SU-DHL-6 (cell line): ENCODE results near the gene RUVBL1.

ENCODE experiments used
- H2AFZ ChIP-seq: fragments of 200-600 bp; sonication (generic); 2 replicates; pipeline ENCODE4 v1.6.1; 2014; ENCODE audit warnings: low read depth, mild to moderate bottlenecking, moderate library complexity, mixed read lengths, antibody characterized with exemption, low read length; ENCODE audit not compliant: severe bottlenecking
- H3F3A ChIP-seq: fragments of 200-600 bp; shearing (Covaris generic); 2 replicates; pipeline ENCODE4 v1.6.0; 2016; ENCODE audit warnings: antibody characterized with exemption, mild to moderate bottlenecking; ENCODE audit not compliant: insufficient read depth
- H3K27ac ChIP-seq: fragments of 200-600 bp; sonication (generic); 2 replicates; pipeline ENCODE4 v1.5.1; 2016; ENCODE audit warnings: low read depth, mild to moderate bottlenecking, low read length, moderate library complexity, mixed read lengths
- H3K27me3 ChIP-seq: fragments of 200-600 bp; sonication (generic), shearing (Covaris generic); 2 replicates; pipeline ENCODE4 v1.6.0; 2014; ENCODE audit warnings: mild to moderate bottlenecking, low read length
- H3K36me3 ChIP-seq: fragments of 200-600 bp; sonication (generic); 2 replicates; pipeline ENCODE4 v1.6.1; 2014; ENCODE audit warnings: mild to moderate bottlenecking, low read length, mixed read lengths
- H3K4me2 ChIP-seq: fragments of 300-600, 200-600 bp; shearing (Covaris generic), sonication (generic); 2 replicates; pipeline ENCODE4 v1.6.0; 2014; ENCODE audit warnings: low read length, low read depth, mild to moderate bottlenecking; ENCODE audit not compliant: poor library complexity, severe bottlenecking
- H3K4me3 ChIP-seq: fragments of 200-600 bp; sonication (generic); 2 replicates; pipeline ENCODE4 v1.5.1; 2014; ENCODE audit warnings: antibody characterized with exemption, low read length, mild to moderate bottlenecking, mixed read lengths; ENCODE audit not compliant: insufficient read depth, poor library complexity, severe bottlenecking
- H3K79me2 ChIP-seq: fragments of 200-600 bp; sonication (generic); 2 replicates; pipeline ENCODE4 v1.6.1; 2014; ENCODE audit warnings: mild to moderate bottlenecking, low read length, moderate library complexity; ENCODE audit not compliant: insufficient read depth
- H3K9ac ChIP-seq: fragments of 200-600 bp; sonication (generic); 2 replicates; pipeline ENCODE4 v1.7.0; 2014; ENCODE audit warnings: mild to moderate bottlenecking, low read length
- H3K9me2 ChIP-seq: fragments of 200-600 bp; sonication (generic); replicated peaks from 2 replicates; pipeline ENCODE4 v1.6.1; 2014; ENCODE audit warnings: low read length; ENCODE audit not compliant: insufficient read depth
- H3K9me3 ChIP-seq: fragments of 200-600 bp; sonication (generic); 2 replicates; pipeline ENCODE4 v1.6.1; 2014; ENCODE audit warnings: low read length, mixed read lengths; ENCODE audit not compliant: insufficient read depth
- H4K20me1 ChIP-seq: fragments of 200-600 bp; sonication (generic); 2 replicates; pipeline ENCODE4 v1.6.1; 2014; ENCODE audit warnings: low read depth, mild to moderate bottlenecking, antibody characterized with exemption, low read length, moderate library complexity, mixed read lengths
- EZH2phosphoT487 ChIP-seq: fragments of 200-600 bp; sonication (generic), shearing (Covaris generic); conservative IDR thresholded peaks from 2 replicates; pipeline ENCODE4 v1.6.1; 2018; ENCODE audit warnings: mild to moderate bottlenecking, antibody characterized with exemption, low read length, moderate library complexity, mixed read lengths
- TF ChIP-seq, protein P1 (sequence below): fragments of 200-600 bp; sonication (generic); IDR thresholded peaks from one replicate; pipeline ENCODE4 v1.5.1; 2017; ENCODE audit warnings: antibody characterized with exemption, mild to moderate bottlenecking, low read length, moderate library complexity; ENCODE audit not compliant: insufficient read depth, poor library complexity, severe bottlenecking

RUVBL1 gene

DNA sequence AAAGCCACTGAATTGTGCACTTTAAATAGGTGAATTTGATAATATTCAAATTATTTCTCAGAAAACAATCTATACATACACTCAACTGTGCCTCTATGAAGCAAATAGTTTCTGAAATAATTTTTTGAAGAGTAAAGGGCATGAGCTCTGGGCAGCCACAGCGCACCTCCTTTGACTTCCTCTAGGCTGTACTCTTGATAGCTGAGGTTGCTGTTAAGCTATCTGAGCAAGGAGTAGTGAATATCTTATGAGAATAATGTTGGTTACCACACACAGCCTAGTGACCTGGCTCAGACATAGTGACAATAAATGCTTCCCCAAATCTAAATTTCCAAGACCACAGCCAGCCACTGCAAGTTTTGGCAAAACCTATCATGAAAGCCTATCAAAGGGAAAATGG lies 83.0 kb downstream of the RUVBL1 start:
- no peaks in the 10 kb centered on the region for H3K27me3 ChIP-seq
- H3K79me2 ChIP-seq: no peaks in the 10 kb centered on the region
- H3K36me3 ChIP-seq: no peaks in the 10 kb centered on the region
- H3K9me2 ChIP-seq: no peaks in the 10 kb centered on the region
- no peak overlapping the region for H3K4me2 ChIP-seq
- no peak overlapping the region for H3K4me3 ChIP-seq
- no peak for TF ChIP-seq EZH2phosphoT487
- TF ChIP-seq, protein P1, sequence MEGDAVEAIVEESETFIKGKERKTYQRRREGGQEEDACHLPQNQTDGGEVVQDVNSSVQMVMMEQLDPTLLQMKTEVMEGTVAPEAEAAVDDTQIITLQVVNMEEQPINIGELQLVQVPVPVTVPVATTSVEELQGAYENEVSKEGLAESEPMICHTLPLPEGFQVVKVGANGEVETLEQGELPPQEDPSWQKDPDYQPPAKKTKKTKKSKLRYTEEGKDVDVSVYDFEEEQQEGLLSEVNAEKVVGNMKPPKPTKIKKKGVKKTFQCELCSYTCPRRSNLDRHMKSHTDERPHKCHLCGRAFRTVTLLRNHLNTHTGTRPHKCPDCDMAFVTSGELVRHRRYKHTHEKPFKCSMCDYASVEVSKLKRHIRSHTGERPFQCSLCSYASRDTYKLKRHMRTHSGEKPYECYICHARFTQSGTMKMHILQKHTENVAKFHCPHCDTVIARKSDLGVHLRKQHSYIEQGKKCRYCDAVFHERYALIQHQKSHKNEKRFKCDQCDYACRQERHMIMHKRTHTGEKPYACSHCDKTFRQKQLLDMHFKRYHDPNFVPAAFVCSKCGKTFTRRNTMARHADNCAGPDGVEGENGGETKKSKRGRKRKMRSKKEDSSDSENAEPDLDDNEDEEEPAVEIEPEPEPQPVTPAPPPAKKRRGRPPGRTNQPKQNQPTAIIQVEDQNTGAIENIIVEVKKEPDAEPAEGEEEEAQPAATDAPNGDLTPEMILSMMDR: no peak
- H3K9me3 ChIP-seq: no peaks in the 10 kb centered on the region
- H3F3A ChIP-seq: no peaks in the 10 kb centered on the region
- no peaks in the 10 kb centered on the region for H4K20me1 ChIP-seq
- no peak overlapping the region for H2AFZ ChIP-seq
- no peak overlapping the region for H3K27ac ChIP-seq
- H3K9ac ChIP-seq: no peak overlapping the region

- Histone ChIP-seq H3K36me3 (no peaks in the 10 kb centered on the region), H3K4me2 (no peak overlapping the region), H3K79me2 (no peaks in the 10 kb centered on the region), H3F3A (no peaks in the 10 kb centered on the region), H3K27ac (no peak overlapping the region), H3K9ac (no peak overlapping the region), H3K27me3 (no peaks in the 10 kb centered on the region), H3K9me2 (no peaks in the 10 kb centered on the region), H3K4me3 (no peak overlapping the region), H2AFZ (no peak overlapping the region), H4K20me1 (no peaks in the 10 kb centered on the region), H3K9me3 (no peaks in the 10 kb centered on the region)
- TF ChIP-seq, protein P1: no peak
- no peak for TF ChIP-seq EZH2phosphoT487
These were observed 83.6 kb downstream of the RUVBL1 start for GRCh38 chr3:128040041-128040440.

DNA sequence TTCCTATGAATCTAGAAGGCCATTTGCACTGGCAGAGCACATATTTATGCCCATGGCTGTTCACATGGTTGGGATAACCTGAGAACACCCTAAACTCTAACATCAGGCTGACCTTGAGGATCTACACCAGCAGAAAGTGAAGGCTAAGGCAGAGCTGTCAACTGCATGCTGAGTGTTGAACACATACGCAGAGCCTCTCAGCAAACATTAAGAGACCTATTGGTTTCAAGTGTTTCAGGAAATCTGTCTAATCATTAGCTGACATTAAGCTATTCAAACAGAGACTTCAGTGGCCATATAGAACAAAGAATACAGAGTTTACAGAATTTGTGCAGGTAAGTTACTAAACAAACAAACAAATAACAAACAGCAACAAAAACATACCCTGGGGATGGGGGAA lies 87.5 kb downstream of the RUVBL1 start:
- no peak overlapping the region for H3K27ac ChIP-seq
- no peak overlapping the region for H3K9ac ChIP-seq
- H4K20me1 ChIP-seq: no peaks in the 10 kb centered on the region
- no peaks in the 10 kb centered on the region for H3K36me3 ChIP-seq
- H3K27me3 ChIP-seq: no peaks in the 10 kb centered on the region
- no peak for TF ChIP-seq EZH2phosphoT487
- TF ChIP-seq, protein P1: no peak
- no peak overlapping the region for H2AFZ ChIP-seq
- H3K9me2 ChIP-seq: no peaks in the 10 kb centered on the region
- H3K4me2 ChIP-seq: no peak overlapping the region
- no peak overlapping the region for H3K4me3 ChIP-seq
- no peaks in the 10 kb centered on the region for H3K79me2 ChIP-seq
- no peaks in the 10 kb centered on the region for H3F3A ChIP-seq
- H3K9me3 ChIP-seq: no peaks in the 10 kb centered on the region

DNA sequence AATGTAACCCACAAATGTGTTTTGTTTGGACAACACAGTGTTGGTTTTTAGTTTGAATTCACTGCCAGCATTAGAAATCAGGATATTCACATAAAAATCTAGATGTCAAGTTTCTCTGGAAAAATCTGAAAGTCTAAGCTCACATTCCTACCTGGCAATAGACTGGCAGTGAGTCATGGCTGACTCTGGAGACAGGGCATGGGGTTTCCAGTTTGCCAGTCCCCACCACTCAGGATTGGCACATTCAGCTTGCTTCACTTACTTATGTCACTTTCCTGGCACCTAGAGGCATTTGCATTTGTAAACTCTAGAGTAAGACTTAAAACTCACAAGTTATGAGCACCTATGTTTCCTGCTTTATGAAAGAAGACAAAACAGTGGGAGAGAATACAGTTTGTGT lies 90.5 kb downstream of the RUVBL1 start:
- no peaks in the 10 kb centered on the region for H3F3A ChIP-seq
- no peaks in the 10 kb centered on the region for H3K9me2 ChIP-seq
- H3K4me3 ChIP-seq: no peak overlapping the region
- TF ChIP-seq EZH2phosphoT487: no peak
- TF ChIP-seq, protein P1: no peak
- H3K27ac ChIP-seq: no peak overlapping the region
- no peaks in the 10 kb centered on the region for H3K27me3 ChIP-seq
- H3K36me3 ChIP-seq: no peaks in the 10 kb centered on the region
- no peaks in the 10 kb centered on the region for H3K79me2 ChIP-seq
- no peak overlapping the region for H3K4me2 ChIP-seq
- H4K20me1 ChIP-seq: no peaks in the 10 kb centered on the region
- no peak overlapping the region for H3K9ac ChIP-seq
- H3K9me3 ChIP-seq: no peaks in the 10 kb centered on the region
- no peak overlapping the region for H2AFZ ChIP-seq
